Inflammatory macrophage treated with lipopolysaccharide for 1 hour (primary cell): ENCODE results near the gene ASIC4.

ENCODE experiments used
- DNase-seq, 2 donors: peaks; one replicate each; pipeline ENCODE4 v3.0.0-alpha.2; 2020 to 2022

The ASIC4 gene

GRCh38 chr2:219514196-219514761, at the start of gene ASIC4:
ASIC4 (plus strand) TSS chr2:219514482; CDS start chr2:219514725, 243 bp downstream.
- DNase-seq, result no peak

DNA sequence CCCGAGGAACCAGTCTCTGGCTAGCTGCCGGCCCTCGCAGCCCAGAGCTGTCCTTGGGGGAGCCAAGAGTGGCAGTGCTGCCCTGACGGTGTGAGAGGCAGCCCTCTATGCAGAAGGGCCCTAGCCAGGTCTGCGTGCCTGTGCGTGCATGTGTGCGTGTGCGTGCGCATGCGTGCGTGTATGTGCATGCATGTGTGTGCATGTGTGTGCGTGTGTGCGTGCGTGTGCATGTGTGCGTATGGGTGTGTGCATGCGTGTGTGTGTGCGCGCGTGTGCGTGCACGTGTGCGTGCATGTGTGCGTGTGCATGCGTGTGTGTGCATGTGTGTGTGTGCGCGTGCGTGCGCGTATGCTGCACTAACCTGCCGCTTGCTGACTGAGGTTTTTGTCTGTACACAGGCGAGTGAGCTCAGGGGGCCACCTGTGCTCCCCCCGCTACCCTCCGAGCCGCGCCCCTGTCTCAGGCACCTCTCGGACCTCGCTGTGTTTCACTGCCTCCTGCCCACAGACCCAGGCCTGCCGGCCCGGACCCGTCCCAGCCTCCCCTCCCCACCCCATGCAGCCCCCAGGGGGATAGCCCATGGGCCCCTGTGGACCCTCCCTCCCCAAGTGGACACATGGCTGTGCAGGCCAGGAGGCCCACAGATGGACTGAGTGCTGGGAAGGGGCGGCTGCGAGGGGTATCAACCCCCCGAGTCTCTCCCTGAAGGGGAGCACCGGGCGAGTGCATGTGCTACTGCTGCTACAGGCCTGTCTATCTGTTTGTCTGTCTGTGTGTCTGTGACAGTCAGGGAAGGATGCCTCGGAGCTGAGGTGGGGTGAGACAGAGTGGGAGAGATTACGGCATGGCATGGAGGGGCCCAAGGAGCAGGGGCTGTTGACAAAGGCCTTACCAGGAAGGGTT, 48.4 kb upstream of the ASIC4 start:
- DNase-seq, result no peak

DNA sequence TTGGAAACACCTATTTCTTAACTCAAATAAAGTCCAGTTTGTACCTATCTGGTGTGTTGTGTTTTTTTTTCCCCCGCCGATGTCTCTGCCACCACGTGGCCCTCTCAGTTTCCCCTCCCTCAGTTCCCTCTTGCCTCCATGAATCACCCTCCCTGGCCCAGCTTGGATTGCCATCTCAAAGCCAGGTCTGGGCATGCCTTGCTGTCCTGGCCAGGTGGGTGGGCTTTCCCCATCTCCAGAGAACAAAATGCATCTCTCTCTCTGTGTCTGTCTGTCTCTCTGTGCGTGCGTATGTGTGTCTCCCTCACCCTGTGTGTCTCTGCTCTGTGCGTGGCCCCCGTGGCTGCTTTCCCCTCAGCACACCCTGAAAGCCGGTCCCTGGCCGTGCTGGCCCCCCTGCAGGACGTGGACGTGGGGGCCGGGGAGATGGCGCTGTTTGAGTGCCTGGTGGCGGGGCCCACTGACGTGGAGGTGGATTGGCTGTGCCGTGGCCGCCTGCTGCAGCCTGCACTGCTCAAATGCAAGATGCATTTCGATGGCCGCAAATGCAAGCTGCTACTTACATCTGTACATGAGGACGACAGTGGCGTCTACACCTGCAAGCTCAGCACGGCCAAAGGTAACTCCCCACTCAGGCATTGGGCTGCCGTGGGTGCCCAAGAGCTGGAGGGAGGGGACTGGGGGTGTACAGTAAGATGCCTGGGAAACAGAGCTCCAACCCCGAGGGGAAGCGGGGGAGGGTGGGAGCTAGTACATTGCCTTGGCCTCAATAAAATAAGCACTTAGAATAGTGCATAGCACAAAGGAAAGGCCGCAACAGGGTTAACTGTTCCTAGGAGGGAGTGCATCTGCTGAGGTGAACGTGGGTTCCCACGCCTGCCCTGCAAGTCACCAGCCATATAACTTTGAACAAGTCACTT, 47.2 kb upstream of the ASIC4 start:
- DNase-seq, result no peak

GRCh38 chr2:219467736-219468075, 46.6 kb upstream of the ASIC4 start:
- no peak for DNase-seq

DNA sequence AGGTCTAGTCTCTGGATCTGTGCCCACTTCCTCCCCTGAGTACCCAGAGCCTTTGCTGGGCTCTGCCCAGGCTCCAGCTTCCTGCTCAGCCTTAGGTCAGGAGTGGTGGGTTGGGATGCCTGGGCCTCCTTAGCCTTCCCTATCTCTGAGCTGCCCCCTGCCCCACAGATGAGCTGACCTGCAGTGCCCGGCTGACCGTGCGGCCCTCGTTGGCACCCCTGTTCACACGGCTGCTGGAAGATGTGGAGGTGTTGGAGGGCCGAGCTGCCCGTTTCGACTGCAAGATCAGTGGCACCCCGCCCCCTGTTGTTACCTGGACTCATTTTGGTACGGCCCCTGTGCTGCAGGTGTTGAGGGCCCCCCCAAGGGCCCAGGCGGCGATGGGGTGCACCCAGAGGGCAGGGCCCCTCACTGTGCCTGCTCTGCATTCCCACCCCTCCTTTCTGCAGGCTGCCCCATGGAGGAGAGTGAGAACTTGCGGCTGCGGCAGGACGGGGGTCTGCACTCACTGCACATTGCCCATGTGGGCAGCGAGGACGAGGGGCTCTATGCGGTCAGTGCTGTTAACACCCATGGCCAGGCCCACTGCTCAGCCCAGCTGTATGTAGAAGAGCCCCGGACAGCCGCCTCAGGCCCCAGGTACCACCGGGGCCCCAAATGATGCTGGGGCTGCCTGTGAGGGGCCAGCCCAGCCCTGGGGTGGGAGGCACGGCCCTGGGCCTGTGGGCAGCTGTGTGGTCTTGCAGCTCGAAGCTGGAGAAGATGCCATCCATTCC, 45.7 kb upstream of the ASIC4 start:
- no peak for DNase-seq

GRCh38 chr2:219469186-219469724, 45.0 kb upstream of the ASIC4 start:
- DNase-seq, result peak; percentile 41 to 86

- DNase-seq, result no peak
Measured at GRCh38 chr2:219470429-219470828, 43.9 kb upstream of the ASIC4 start.

DNA sequence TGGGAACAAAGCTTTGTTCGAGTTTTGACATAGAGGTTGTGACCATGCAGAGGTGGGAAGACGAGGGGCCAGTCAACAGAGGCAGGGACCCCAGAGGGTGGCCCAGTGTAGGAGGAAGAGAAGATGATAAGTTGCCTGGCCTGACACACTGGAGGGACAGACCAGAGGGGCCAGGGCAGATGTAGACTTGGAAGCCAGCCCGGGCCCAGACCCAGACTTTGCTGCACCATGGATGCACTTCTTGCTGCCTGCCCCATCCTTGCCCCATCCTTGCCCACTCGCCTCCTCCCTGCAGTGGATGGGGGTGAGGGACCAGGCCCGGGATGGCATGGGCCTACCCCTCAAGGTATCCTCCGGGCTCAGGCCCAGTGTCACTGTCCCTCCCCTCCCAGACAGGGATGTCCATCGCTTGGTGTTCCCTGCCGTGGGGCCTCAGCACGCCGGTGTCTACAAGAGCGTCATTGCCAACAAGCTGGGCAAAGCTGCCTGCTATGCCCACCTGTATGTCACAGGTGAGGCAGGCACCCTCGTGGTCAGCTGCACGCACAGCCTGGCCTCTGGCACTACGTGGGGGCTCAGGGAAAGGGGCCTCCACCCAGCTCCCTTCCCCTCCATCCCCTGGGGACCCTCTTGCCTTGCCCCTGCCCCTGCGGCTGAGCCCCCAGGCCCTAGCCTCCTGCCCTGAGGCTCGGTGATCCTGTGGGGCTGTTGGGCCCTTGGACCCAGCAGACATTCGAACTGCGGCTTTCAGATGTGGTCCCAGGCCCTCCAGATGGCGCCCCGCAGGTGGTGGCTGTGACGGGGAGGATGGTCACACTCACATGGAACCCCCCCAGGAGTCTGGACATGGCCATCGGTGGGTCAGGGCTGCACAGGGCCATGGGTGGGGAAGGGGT, 42.6 kb upstream of the ASIC4 start:
- DNase-seq, result no peak

GRCh38 chr2:219472629-219473187, 41.6 kb upstream of the ASIC4 start:
- no peak for DNase-seq

DNA sequence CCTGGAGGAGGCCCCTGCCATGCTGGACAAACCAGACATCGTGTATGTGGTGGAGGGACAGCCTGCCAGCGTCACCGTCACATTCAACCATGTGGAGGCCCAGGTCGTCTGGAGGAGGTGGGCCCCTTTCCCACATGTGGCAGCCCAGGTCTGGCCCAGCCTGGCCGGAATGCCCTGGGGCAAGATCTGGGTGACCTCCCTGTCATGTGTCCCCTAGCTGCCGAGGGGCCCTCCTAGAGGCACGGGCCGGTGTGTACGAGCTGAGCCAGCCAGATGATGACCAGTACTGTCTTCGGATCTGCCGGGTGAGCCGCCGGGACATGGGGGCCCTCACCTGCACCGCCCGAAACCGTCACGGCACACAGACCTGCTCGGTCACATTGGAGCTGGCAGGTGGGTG, 40.8 kb upstream of the ASIC4 start:
- no peak for DNase-seq

- DNase-seq, result no peak
Measured at GRCh38 chr2:219474285-219475060, 39.8 kb upstream of the ASIC4 start.

- no peak for DNase-seq
Measured at GRCh38 chr2:219475278-219475677, 39.0 kb upstream of the ASIC4 start.

DNA sequence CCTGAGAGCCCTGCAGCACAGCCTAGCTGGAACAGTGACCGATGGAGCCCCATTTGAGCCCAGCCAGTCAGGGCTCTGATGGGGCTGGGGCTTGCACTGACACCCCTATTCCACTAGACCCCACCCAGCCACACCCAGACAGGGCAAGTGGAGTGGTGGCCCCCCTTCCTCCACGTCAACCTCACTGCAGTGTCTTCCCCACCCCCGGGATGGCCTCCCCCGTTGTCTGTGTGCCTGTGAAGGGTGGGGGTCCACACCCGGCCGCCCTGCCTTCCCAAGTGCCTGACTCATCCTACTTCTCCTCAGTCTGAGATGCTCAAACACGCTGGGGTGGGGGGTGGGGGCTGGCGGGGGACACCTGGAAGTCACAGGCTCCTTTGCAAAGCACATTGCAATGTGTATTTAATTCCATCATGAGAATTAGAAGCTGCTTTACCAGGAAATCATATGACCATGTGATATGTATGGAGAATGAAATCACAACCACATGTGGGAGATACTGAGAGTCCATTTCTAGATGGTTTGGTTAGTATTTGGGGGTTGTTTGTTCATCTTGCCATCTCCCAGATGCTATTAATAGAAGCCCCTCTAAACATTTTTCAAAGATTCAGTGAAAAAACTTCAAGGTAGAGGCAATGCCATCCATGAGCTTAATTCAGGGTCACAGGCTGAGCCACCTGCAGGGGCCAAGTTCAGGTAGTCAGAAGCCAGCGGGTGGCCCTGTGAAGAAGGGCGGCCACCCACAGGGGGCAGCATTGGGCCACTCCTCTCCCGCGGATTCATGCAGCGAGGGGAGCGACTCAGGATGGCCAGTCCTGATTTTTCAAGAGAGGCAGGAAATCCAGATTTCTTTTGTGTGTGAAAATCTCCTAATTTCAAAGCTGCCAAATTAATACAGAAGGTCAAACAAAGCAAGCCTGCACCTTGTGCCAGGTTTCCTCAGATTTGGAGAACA, 38.3 kb upstream of the ASIC4 start:
- peak; percentile 26 to 69 for DNase-seq

- DNase-seq, result no peak
Measured at GRCh38 chr2:219476652-219477151, 37.6 kb upstream of the ASIC4 start.

DNA sequence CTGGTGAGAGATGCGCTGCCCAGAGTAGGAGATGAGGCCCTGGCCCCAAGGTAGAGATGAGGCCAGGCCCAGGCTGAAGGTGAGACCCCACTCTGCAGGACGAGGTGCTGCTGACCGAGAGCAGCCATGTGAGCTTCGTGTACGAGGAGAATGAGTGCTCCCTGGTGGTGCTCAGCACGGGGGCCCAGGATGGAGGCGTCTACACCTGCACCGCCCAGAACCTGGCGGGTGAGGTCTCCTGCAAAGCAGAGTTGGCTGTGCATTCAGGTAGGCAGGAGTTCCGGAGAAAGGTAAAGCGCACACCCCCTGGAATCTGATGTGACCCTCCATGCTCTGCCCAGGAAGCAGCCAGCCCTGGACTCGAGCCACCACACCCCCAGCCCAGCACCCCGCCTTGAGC, 37.1 kb upstream of the ASIC4 start:
- no peak for DNase-seq

- no peak for DNase-seq
Measured at GRCh38 chr2:219477815-219478214, 36.5 kb upstream of the ASIC4 start.

GRCh38 chr2:219478916-219479315, 35.4 kb upstream of the ASIC4 start:
- DNase-seq, result no peak

GRCh38 chr2:219480004-219480403, 34.3 kb upstream of the ASIC4 start:
- DNase-seq, result no peak
